Subcutaneous adipose tissue (tissue), 4 donors: ENCODE results near the gene DGKD. TPM values are rescaled to one million over a fixed set of nuclear protein-coding genes. Genes with fewer than 3 reads are reported as not detected.

ENCODE experiments used
- total RNA-seq, 4 donors: library from RNA; depleted of rRNA; stranded (reverse); fragments of >200 nt; gene quantifications; one replicate each; pipeline ENCODE4 v1.1.0, GENCODE V29; 2016
- TF ChIP-seq, protein P1 (sequence below): fragments of 450-650 bp; IDR thresholded peaks from one replicate; pipeline ENCODE4 v1.5.1; 2016; ENCODE audit warnings: low read depth, mild to moderate bottlenecking, control low read depth, antibody characterized with exemption, moderate library complexity

The DGKD gene
- total RNA-seq, 4 donors from 2014 or later: 13.0 to 24.9 (median 17.8) TPM

DNA sequence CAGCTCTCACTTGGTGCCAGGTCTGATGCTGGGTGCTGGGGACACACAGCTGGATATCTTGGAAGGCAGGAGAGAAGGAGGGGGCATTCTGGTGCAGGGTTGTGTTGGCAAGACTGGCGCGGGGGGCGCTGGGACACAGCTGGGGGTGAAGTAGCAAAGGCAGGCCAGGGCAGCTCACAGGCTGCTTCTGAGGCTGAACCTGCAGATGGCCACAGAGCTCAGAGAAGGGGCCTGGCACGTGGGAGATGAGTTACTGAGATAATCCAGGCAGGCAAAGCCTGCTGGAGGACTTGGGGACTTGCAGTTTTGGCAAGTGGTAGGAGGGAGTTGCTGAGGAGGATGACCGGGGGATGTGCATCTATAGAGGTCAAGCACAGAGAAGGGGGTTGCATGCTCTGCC is 16.2 kb upstream of the DGKD start:
- TF ChIP-seq, protein P1, sequence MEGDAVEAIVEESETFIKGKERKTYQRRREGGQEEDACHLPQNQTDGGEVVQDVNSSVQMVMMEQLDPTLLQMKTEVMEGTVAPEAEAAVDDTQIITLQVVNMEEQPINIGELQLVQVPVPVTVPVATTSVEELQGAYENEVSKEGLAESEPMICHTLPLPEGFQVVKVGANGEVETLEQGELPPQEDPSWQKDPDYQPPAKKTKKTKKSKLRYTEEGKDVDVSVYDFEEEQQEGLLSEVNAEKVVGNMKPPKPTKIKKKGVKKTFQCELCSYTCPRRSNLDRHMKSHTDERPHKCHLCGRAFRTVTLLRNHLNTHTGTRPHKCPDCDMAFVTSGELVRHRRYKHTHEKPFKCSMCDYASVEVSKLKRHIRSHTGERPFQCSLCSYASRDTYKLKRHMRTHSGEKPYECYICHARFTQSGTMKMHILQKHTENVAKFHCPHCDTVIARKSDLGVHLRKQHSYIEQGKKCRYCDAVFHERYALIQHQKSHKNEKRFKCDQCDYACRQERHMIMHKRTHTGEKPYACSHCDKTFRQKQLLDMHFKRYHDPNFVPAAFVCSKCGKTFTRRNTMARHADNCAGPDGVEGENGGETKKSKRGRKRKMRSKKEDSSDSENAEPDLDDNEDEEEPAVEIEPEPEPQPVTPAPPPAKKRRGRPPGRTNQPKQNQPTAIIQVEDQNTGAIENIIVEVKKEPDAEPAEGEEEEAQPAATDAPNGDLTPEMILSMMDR: no peak

DNA sequence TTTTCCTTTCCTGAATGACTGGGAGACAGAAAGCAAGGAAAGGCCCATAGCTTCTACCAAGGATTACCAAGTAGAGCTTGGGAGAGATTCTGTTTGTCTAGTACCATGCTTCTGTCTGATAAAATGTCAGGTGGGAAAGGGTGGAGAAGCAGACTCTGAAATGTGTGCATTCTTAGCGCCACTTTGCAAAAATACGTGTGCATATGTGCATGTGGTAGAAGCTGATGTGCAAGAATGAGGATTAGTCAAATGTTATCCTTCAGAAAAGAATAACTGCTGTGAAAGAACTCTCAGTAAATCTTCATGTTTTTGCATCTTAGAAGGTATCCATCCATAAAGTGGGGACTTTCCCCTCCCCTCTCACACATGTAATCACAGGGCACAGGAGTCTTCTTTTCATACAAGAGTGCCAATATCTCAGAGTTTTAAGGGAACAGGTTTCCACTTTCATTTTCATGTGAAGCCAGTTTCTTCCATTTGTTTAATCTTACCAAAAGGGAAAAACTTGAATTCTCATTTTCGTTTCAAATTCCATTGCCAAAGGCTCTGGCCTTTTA is 15.4 kb upstream of the DGKD start:
- TF ChIP-seq, protein P1: no peak

DNA sequence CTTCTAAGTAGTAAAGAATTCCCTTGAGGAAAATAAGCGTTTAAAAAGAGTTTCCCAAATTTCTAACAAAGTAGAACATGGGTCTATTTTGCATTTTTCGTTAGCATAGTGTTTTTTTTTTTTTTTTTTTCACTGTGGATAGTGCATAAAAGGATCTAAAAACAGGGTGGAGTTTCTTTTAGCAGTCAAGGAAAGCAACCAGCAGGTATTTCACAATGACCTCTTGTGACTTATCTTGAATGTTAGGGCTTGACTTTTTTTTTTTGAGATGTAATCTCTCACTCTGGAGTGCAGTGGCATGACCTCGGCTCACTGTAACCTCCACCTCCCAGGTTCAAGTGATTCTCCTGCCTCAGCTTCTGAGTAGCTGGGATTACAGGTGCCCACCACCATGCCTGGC is 14.9 kb upstream of the DGKD start:
- TF ChIP-seq, protein P1: no peak

DNA sequence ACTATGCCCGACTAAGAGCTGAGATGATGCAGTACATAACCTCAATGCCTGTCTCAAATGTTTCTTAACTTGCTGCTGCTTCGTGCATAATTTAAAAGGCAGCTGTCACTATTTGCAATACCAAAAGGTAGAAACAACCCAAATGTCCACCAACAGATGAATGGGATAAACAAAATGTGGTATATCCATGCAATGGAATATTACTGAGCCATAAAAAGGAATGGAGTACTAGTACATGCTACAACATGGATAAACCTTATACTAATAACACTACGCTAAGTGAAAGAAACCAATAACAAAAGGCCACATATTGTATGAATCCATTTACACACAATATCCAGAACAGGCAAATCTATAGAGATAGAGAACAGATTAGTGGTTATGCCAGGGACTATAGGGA is 13.0 kb upstream of the DGKD start:
- TF ChIP-seq, protein P1: no peak

DNA sequence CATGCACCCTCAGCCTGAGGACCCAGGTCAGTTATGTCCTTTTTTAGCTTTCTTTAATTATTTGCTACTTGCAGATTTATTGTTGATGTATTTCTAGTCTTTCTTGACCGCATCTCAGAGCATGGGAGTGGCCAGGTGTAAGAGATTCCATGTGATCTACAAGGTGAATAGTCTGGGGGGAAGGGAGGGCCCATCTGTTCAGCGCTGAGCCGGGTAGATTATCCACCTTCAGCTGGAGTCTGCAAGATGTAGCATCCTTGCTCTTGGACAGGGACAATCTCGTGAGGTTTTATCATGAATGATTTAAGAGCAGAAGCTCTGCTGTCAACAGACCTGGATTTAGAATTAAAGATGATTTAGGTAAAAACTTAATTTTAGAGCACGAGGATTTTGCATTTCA is 12.0 kb upstream of the DGKD start:
- TF ChIP-seq, protein P1: no peak

DNA sequence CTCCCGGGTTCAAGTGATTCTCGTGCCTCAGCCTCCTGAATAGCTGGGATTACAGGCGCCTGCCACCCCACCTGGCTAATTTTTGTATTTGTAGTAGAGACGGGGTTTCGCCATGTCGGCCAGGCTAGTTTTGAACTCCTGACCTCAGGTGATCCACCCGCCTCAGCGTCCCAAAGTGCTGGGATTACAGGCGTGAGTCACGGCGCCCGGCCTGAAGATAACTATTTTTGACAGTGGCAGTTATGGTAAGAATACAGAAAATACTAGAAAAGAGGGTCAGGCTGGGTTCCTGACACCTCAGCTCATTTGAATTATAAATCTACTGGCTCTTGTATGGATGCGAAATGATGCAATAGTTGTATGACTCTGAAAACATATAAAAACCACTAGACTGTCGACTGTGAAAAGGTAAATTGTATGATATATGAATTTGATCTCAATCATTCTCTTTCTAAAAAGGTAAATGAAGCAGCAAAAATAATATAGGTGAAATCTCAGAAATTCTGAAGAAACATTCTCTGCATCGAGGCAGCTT is 11.1 kb upstream of the DGKD start:
- TF ChIP-seq, protein P1: no peak

DNA sequence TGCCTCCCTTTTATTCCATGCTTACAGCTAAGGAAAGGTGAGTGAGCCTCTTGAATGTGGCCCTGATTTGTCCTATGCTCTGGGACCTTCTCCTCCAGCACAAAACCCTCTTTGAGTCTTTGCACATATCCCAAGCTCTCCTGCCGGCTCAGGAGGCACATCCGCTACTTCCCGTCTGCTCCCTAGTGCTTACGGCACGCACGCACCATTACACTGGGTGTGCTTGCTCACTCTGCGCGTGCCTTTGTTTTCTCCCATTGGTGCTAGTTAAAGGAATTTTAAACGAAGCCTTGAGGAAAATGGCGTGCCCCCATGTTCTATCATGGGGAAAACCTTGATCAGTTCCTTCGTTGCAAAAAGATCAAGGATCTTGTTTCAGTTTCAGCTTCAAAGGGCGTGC is 7.9 kb upstream of the DGKD start:
- TF ChIP-seq, protein P1: no peak
